AG09309 (cell line): ENCODE measurements around the gene ADTRP.
A peak's percentile ranks its signal among the peaks of the same experiment; 100 is the strongest.

Experiments used
- DNase-seq: peaks from one replicate; pipeline ENCODE4 v3.0.0-alpha.2; 2010; ENCODE audit warnings: low read depth
- H3K4me3 ChIP-seq: 2 replicates; pipeline ENCODE4 v1.5.1; 2011; ENCODE audit warnings: mild to moderate bottlenecking, low read depth, low read length, moderate library complexity; ENCODE audit not compliant: control insufficient read depth
- TF ChIP-seq, protein P1 (sequence below): IDR thresholded peaks from 2 replicates; pipeline ENCODE4 v1.5.1; 2011; ENCODE audit warnings: mild to moderate bottlenecking, low read depth, low read length, inconsistent platforms; ENCODE audit not compliant: insufficient read depth, control insufficient read depth; ENCODE audit errors: missing control alignments

ADTRP gene

DNA sequence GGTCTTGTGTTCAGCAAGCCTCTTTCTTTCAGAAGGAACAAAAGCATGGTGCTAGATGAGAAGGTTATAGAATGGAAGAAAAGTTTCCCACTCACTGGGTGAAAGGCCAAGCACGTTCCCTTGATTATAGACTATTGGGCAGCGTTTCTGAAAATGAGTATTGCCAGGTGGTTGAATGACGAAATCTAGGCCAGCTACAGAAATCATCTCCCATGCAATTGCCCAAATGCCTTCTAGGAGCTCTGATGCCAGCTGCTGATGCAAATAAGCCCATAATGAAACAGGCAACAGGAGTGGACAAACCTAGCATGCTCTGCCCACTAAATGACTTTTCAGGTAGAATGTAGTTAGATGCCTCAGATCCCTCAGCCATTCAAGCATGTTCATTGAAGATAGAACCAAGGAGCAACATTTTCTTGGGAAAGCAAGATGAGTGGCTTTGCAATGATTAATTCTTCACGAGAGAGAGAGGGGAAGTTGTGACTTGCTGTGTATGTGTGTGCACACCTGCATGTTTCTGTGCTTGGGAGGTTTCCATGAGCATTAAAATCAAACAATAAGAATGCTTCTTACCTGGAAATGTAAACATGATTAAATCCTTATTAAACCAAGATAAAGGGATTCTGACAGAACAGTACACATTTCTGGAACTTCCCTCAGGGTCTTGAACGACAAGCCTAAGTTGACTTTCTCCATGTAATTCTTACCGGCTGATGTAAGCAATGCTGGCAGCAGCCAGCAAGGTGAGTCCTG, 43.6 kb downstream of the ADTRP start:
- no peak overlapping the region for H3K4me3 ChIP-seq
- DNase-seq: no peak
- TF ChIP-seq, protein P1, sequence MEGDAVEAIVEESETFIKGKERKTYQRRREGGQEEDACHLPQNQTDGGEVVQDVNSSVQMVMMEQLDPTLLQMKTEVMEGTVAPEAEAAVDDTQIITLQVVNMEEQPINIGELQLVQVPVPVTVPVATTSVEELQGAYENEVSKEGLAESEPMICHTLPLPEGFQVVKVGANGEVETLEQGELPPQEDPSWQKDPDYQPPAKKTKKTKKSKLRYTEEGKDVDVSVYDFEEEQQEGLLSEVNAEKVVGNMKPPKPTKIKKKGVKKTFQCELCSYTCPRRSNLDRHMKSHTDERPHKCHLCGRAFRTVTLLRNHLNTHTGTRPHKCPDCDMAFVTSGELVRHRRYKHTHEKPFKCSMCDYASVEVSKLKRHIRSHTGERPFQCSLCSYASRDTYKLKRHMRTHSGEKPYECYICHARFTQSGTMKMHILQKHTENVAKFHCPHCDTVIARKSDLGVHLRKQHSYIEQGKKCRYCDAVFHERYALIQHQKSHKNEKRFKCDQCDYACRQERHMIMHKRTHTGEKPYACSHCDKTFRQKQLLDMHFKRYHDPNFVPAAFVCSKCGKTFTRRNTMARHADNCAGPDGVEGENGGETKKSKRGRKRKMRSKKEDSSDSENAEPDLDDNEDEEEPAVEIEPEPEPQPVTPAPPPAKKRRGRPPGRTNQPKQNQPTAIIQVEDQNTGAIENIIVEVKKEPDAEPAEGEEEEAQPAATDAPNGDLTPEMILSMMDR: no peak

DNA sequence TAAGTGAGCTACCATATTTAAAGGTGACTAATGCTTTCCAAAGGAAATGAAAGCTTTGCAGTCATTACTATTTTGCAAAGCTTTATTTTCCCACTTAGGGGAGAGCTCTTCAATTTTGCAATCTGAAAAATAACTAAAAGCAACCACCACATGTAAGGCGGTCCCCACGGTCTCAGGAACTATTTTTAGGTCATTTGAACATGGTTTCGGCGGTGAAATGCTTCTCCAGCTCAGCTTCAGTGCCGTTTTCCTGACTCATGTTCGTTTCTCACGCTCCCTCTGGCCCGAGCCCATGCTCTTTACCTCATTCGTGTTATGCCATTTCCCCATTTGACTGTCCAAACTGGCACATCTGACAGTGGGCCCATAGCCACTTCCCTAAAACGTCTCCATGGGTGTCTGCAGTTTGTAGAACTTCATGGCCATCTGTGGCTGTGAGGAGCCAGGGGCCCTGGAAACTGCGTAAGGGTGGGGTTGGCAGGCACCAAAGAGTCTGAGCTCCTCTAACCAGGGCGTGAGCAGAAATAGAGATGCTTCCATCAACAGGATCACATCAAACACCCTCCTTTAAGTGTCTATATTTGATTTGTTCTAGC, 46.5 kb downstream of the ADTRP start:
- DNase-seq: peak; percentile 94
- TF ChIP-seq, protein P1: no peak
- no peak overlapping the region for H3K4me3 ChIP-seq

DNA sequence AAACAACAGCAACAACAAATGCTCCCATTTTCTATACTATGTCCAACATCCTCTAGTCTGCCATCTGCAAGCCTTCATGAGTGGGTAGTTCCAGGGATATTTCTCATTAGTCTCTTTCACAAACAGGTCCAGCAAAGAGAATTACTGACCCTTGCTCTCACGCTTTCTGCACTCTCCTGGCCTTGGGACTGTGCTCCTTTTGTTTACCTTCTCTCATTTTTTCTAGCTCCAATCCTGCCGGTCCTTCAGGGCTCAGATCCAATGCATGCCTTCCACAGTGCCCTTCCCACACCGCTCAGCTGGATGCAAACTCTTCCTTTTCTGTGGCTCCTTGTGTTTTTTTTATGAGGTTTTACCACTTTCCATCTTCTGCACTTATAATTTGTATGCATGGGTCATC, 47.2 kb downstream of the ADTRP start:
- no peak for DNase-seq
- TF ChIP-seq, protein P1: no peak
- no peak overlapping the region for H3K4me3 ChIP-seq

DNA sequence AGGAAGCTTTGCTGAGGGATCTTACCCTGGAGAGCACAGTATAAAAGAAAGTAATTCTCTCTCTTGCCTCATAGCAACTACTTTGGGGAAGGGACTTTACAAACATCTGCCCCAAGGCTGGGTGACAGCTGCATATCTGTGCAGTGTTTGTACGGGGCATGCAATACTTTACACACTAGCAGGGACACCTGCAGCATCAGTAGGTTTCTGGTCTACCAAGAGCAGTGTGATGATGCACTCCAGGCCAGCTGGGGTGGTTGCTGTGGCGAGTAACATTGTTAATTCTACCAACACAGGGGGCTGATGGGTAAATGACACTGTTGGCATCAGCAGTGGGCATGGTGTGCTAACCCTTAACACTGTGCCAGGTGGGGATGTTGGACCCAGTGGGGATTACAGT, 48.0 kb downstream of the ADTRP start:
- H3K4me3 ChIP-seq: no peak overlapping the region
- DNase-seq: no peak
- TF ChIP-seq, protein P1: no peak

DNA sequence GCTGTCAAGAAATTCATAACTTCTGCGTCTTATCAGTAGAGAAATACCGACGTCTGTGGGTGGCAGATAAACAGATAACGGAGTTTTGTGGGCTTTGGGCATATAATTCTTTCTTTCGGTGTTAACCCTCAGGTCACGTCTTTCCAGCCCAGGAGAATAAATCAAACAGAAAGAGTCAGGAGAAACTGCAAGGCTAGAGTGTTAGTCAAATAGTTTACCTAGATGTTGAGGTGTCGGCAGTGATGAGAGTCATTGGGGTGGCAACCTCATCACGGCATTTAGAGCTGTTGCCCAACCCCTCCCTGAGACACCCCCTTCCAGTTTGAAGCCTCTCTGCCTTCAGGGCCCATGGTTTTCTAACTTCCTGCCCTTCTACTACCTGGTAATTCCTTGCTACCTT, 49.5 kb downstream of the ADTRP start:
- H3K4me3 ChIP-seq: no peak overlapping the region
- TF ChIP-seq, protein P1: no peak
- DNase-seq: no peak

DNA sequence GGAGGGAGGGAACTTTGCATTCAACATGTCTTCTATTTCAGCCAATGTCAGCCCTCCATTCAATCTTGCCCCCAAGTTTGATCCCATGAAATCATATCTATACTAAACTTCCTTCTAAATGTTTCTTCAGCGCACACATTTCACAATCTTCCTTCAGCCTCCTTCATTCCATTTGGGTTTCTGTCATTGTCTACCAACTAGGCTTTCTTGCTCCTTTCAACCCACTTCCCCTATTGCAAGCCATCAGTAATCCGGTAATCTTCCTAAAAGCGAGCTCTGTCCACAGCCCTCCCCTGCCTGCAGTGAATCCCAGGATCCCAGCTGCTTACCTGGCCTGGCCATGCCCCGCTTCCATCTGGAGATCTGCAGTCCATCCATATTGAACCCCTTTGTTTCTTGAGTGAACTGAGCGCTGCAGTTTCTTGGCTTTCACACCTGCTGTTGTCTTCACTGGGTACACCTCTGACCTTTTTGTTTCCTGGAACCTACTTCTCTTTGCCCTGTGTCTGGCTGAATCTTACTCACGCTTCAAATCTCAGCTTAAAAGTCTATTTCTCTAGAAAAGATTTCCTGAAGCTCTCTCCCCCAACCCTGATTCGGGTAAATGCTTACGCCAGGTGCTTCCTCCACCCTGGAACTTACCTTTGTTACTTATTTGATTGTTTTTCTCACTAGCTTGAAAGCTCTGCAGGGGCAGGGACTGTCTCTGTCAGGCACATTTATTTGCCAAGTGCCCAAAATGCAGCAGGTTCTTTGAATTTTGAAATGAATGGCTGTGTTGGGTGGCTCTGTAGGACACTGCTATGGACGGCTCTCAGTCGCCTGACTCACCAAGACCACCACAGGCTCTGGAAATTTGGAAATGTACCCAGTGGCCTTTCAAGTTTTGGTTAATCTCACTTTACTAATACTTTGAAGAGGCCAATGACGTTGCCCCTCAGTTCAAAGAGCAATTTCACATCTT, 50.3 kb downstream of the ADTRP start:
- no peak for DNase-seq
- TF ChIP-seq, protein P1: no peak
- no peak overlapping the region for H3K4me3 ChIP-seq
